Lung (tissue), 12 donors: ENCODE data around the gene BEST4. TPM values are rescaled to one million over a fixed set of nuclear protein-coding genes. Genes with fewer than 3 reads are reported as not detected.

Experiments
- ATAC-seq: fragments of 200-7000 bp; cut with Tn5 transposase; one replicate; pipeline ENCODE4 v1.9.1; 2020; ENCODE audit warnings: moderate number of reproducible peaks; ENCODE audit not compliant: insufficient read depth, low FRiP score
- DNase-seq, 3 donors: peaks; one replicate each; pipeline ENCODE4 v3.0.0-alpha.2; 2013 to 2017
- H3K27ac ChIP-seq, 2 donors: one replicate each; pipeline ENCODE4 v1.5.1; 2013; ENCODE audit warnings: mild to moderate bottlenecking in 2 of 2, moderate library complexity in 2 of 2, control low read depth in 1 of 2, inconsistent platforms in 1 of 2, low read depth in 1 of 2, low read length in 1 of 2
- H3K27me3 ChIP-seq, 3 donors: one replicate each; pipeline ENCODE4 v1.5.1; 2013; ENCODE audit warnings: low read length in 2 of 3; ENCODE audit not compliant: control insufficient read depth in 3 of 3, insufficient read depth in 3 of 3
- H3K36me3 ChIP-seq, 4 donors: one replicate each; pipeline ENCODE4 v1.5.1; 2013; ENCODE audit warnings: low read length in 4 of 4, mild to moderate bottlenecking in 1 of 4, moderate library complexity in 1 of 4; ENCODE audit not compliant: control insufficient read depth in 4 of 4, insufficient read depth in 4 of 4
- H3K4me1 ChIP-seq, 5 donors: one replicate each; pipeline ENCODE4 v1.5.1; 2013; ENCODE audit warnings: low read length in 5 of 5, mild to moderate bottlenecking in 2 of 5, moderate library complexity in 1 of 5; ENCODE audit not compliant: control insufficient read depth in 5 of 5, insufficient read depth in 5 of 5
- H3K4me3 ChIP-seq: one replicate; pipeline ENCODE4 v1.5.1; 2013; ENCODE audit warnings: mild to moderate bottlenecking, control low read depth, moderate library complexity
- H3K9ac ChIP-seq, 2 donors: one replicate each; pipeline ENCODE4 v1.5.1; 2013; ENCODE audit warnings: low read length in 2 of 2, control low read depth in 1 of 2; ENCODE audit not compliant: insufficient read depth in 1 of 2
- H3K9me3 ChIP-seq, 4 donors: one replicate each; pipeline ENCODE4 v1.5.1; 2013; ENCODE audit warnings: low read length in 3 of 4, mild to moderate bottlenecking in 1 of 4, moderate library complexity in 1 of 4; ENCODE audit not compliant: control insufficient read depth in 4 of 4, insufficient read depth in 3 of 4
- CTCF ChIP-seq: IDR thresholded peaks from 2 replicates; pipeline ENCODE4 v1.5.1; 2012; ENCODE audit warnings: mild to moderate bottlenecking; ENCODE audit errors: control extremely low read depth, extremely low read depth
- WGBS, 2 donors: extraction: QIAGEN DNeasy Blood & Tissue Kit; methylation state at CpG; one replicate each; pipeline ENCODE4 v1.1.7; 2013; 5-methylcytosine and 5-hydroxymethylcytosine counted together
- polyA plus RNA-seq, 2 donors: library from polyadenylated mRNA; stranded (reverse); fragments of 200-250 nt; gene quantifications; one replicate each; pipeline ENCODE4 v1.2.1, GENCODE V29; 2013
- total RNA-seq, 2 donors: library from RNA; depleted of rRNA in 1 of 2; stranded (reverse); fragments of >200 nt in 1 of 2; gene quantifications; one replicate each; pipeline ENCODE4 v1.2.1, GENCODE V29; 2014 to 2021
- donor health status: control.
- donor health status: control.
- donor health status: Bipolar disorder and iron deficiency.
- donor health status: healthy.
- donor health status: DM: yes; HTN: yes; CAD: no.

BEST4 gene
- total and polyA plus RNA-seq, 4 donors, result 0.23 to 1.4 (median 0.56) TPM

GRCh38 chr1:44822131-44822701, 34.2 kb upstream of the BEST4 start:
- H3K4me1 ChIP-seq, result peaks cover 0 to 19% (median 3%) of the 10 kb centered on the region in 5 donors
- H3K36me3 ChIP-seq, result peaks cover 0 to 6% (median 0%) of the 10 kb centered on the region in 4 donors
- no peaks in the 10 kb centered on the region for H3K9me3 ChIP-seq
- H3K27ac ChIP-seq, result no peak overlapping the region
- H3K27me3 ChIP-seq, result no peaks in the 10 kb centered on the region
- H3K9ac ChIP-seq, result no peak overlapping the region
- no peak overlapping the region for H3K4me3 ChIP-seq
- DNase-seq (no peak), ATAC-seq (no peak)
- TF ChIP-seq CTCF, result no peak
- WGBS, 2 donors, result 93% methylated on average over 6 of the region's 6 CpGs

- Histone ChIP-seq H3K36me3 (no peaks in the 10 kb centered on the region), H3K27ac (peak overlapping the region in 1 of 2 donors; percentile 16), H3K27me3 (no peaks in the 10 kb centered on the region), H3K9ac (no peak overlapping the region), H3K4me3 (no peak overlapping the region), H3K4me1 (peaks cover 0 to 19% (median 2%) of the 10 kb centered on the region in 5 donors), H3K9me3 (no peaks in the 10 kb centered on the region)
- no peak for TF ChIP-seq CTCF
- DNase-seq, result no peak
- ATAC-seq, result no peak
- 85 to 90% methylated on average over 9 of the region's 9 CpGs for WGBS, 2 donors
Measured at GRCh38 chr1:44821240-44821715, 33.3 kb upstream of the BEST4 start.

GRCh38 chr1:44820328-44821239, 32.6 kb upstream of the BEST4 start:
- no peaks in the 10 kb centered on the region for H3K9me3 ChIP-seq
- H3K4me3 ChIP-seq, result peak overlapping the region; percentile 17
- TF ChIP-seq CTCF, result no peak
- H3K27ac ChIP-seq, result peak overlapping the region; percentile 89 to 100
- peaks cover 0 to 19% (median 0%) of the 10 kb centered on the region in 5 donors for H3K4me1 ChIP-seq
- no peaks in the 10 kb centered on the region for H3K36me3 ChIP-seq
- no peaks in the 10 kb centered on the region for H3K27me3 ChIP-seq
- 22% methylated on average over 25 of the region's 25 CpGs for WGBS, 2 donors
- no peak for ATAC-seq
- peak overlapping the region; percentile 67 to 97 for H3K9ac ChIP-seq
- DNase-seq, result no peak
